ENCODE measurements around the gene PFN4.

GRCh38 chr2:24080701-24081100, 42.4 kb downstream of the PFN4 start:
- TF ChIP-seq POLR2A (IDR thresholded peaks at IDR 0.05) (no peak), CTCF (IDR thresholded peaks at IDR 0.05) (no peak)

All from Peyer's patch (tissue), 4 donors.